Rectal smooth muscle tissue (tissue), 1 donor: Measurements from ENCODE around the gene CASP7.

ENCODE experiments used
- H3K27ac ChIP-seq: one replicate; pipeline ENCODE4 v1.7.0; 2013; ENCODE audit warnings: low read depth, low read length, inconsistent platforms
- H3K27me3 ChIP-seq: one replicate; pipeline ENCODE4 v1.7.0; 2013; ENCODE audit warnings: low read length; ENCODE audit not compliant: control insufficient read depth, insufficient read depth
- H3K36me3 ChIP-seq: one replicate; pipeline ENCODE4 v1.7.0; 2013; ENCODE audit warnings: low read length; ENCODE audit not compliant: control insufficient read depth, insufficient read depth
- H3K4me1 ChIP-seq: one replicate; pipeline ENCODE4 v1.7.0; 2013; ENCODE audit warnings: low read length; ENCODE audit not compliant: control insufficient read depth, insufficient read depth
- H3K4me3 ChIP-seq: one replicate; pipeline ENCODE4 v1.7.0; 2013; ENCODE audit warnings: low read length
- H3K9ac ChIP-seq: one replicate; pipeline ENCODE4 v1.7.0; 2013; ENCODE audit warnings: low read length

CASP7 gene

GRCh38 chr10:113679463-113680189 lies at the start of gene CASP7:
CASP7 (plus strand) TSS chr10:113679912; CDS start chr10:113697494, 17,582 bp downstream.
- Histone ChIP-seq H3K27ac (peak within 1 kb of the TSS; percentile 93), H3K36me3 (no peaks in the 10 kb centered on the region), H3K4me3 (peak within 1 kb of the TSS; percentile 93), H3K4me1 (peaks cover 3% of the 10 kb centered on the region), H3K27me3 (no peaks in the 10 kb centered on the region), H3K9ac (peak within 1 kb of the TSS; percentile 98)

GRCh38 chr10:113630929-113631533 lies 48.7 kb upstream of the CASP7 start:
- Histone ChIP-seq H3K4me1 (peaks cover 2% of the 10 kb centered on the region), H3K36me3 (no peaks in the 10 kb centered on the region), H3K9ac (no peak overlapping the region), H3K27ac (no peak overlapping the region), H3K27me3 (no peaks in the 10 kb centered on the region), H3K4me3 (no peak overlapping the region)

DNA sequence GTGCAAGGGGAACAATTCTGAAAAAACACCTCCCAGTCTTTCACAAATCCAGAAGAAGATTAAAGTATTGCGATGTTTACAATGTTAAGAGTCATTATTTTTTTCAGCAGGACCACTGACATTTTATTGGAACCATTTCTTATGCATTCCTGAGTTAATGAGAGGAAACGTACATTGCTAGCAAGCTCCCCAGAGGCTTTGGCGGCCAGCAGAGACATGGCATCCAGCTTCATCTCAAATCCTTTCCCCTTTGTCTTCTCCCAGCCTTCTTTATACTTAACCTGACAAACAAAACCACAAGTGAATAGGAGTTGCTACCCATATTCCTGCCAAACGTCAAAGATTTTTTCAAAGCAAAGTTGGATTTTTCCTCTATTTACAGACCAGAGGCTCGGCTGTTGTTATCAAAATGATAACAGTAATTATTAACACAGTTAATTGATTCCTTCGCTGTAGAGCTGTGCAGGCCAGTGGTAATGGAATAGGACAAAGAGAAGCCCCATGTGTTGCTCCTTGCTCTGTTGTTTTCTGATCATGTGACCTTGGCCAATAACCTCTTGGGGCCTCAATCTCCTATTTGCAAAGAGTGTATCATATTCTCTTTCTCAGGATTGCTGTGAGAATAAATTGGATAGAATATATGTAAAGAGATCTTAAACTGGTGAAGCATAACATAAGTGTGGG lies 47.9 kb upstream of the CASP7 start:
- no peak overlapping the region for H3K4me3 ChIP-seq
- H3K27me3 ChIP-seq: no peaks in the 10 kb centered on the region
- peaks cover 2% of the 10 kb centered on the region for H3K4me1 ChIP-seq
- no peak overlapping the region for H3K27ac ChIP-seq
- H3K9ac ChIP-seq: no peak overlapping the region
- no peaks in the 10 kb centered on the region for H3K36me3 ChIP-seq

- Histone ChIP-seq H3K4me3 (no peak overlapping the region), H3K9ac (no peak overlapping the region), H3K27ac (no peak overlapping the region), H3K36me3 (no peaks in the 10 kb centered on the region), H3K4me1 (no peaks in the 10 kb centered on the region), H3K27me3 (no peaks in the 10 kb centered on the region)
These were observed 39.7 kb upstream of the CASP7 start for GRCh38 chr10:113639966-113640365.

DNA sequence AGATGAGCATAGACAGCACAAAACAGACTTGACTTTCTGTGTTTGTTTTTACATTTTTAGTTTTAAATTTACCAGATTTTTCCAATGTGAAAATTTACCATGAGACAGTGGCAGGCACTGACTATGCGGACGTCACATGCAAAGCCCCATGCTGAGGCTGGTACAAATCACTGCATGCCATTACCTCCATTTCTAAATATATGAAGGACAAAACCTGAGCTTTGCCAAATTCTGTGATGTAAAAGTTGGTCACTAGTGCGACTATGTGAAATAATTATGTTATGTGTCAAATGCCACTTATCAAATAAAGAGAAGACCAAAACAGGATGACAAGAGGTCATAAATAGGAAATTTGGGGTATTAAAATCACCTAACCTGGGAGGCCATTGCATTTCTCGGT lies 38.0 kb upstream of the CASP7 start:
- Histone ChIP-seq H3K27me3 (no peaks in the 10 kb centered on the region), H3K27ac (no peak overlapping the region), H3K4me3 (no peak overlapping the region), H3K4me1 (no peaks in the 10 kb centered on the region), H3K36me3 (no peaks in the 10 kb centered on the region), H3K9ac (no peak overlapping the region)

GRCh38 chr10:113643183-113643582 lies 36.5 kb upstream of the CASP7 start:
- Histone ChIP-seq H3K4me1 (no peaks in the 10 kb centered on the region), H3K36me3 (no peaks in the 10 kb centered on the region), H3K27ac (no peak overlapping the region)

DNA sequence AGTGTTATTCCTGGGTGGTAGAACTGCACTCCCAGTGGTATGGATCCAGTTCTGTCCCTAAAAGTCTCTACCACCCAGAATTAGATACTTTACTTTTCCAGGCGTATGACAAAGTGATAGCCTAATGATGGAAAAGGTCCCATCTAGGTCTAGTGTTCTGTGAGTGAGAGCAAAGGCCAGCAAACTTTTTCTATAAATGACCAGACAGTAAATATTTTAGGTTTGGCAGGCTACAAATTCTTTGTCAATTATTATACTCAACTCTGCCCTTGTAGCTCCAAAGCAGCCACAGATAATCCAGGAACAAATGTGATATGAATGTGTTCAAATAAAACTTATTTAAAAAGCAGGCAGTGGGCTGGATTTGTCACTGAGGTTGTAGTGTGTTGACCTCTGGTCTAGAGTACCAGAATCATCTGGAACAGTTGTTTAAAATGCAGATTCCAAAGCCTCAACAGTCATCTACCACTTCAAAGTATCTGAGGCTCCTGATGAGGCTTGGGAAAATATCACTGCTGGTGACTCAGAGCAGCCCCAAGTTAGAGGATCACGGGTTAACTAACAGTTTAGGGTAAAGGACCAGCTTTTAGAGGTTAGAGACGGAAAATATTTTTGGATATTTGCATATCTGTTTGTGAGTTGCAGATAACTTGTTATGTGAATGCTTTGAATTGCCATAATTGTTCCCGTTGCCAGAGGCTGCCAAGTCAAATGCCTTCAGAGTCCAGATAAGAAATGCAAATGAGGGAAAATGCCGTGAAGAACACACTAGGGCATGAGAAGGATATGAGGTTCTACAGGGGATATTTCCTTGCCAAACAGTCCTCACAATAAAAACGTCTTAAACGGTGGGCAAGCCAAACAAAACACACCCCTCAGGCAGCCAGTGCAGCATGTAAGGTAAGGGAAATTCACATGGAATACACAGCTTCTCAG lies 35.3 kb upstream of the CASP7 start:
- H3K27me3 ChIP-seq: no peaks in the 10 kb centered on the region
- H3K27ac ChIP-seq: no peak overlapping the region
- no peaks in the 10 kb centered on the region for H3K4me1 ChIP-seq
- H3K4me3 ChIP-seq: no peak overlapping the region
- no peaks in the 10 kb centered on the region for H3K36me3 ChIP-seq
- no peak overlapping the region for H3K9ac ChIP-seq

More at GRCh38 chr10:113643183-113643582, 36.5 kb upstream of the CASP7 start:
- no peak overlapping the region for H3K9ac ChIP-seq
- H3K27me3 ChIP-seq: no peaks in the 10 kb centered on the region
- H3K4me3 ChIP-seq: no peak overlapping the region

GRCh38 chr10:113646336-113647201 lies 33.1 kb upstream of the CASP7 start:
- no peaks in the 10 kb centered on the region for H3K4me1 ChIP-seq
- H3K27me3 ChIP-seq: no peaks in the 10 kb centered on the region
- H3K27ac ChIP-seq: no peak overlapping the region
- H3K9ac ChIP-seq: no peak overlapping the region
- no peak overlapping the region for H3K4me3 ChIP-seq
- H3K36me3 ChIP-seq: no peaks in the 10 kb centered on the region

DNA sequence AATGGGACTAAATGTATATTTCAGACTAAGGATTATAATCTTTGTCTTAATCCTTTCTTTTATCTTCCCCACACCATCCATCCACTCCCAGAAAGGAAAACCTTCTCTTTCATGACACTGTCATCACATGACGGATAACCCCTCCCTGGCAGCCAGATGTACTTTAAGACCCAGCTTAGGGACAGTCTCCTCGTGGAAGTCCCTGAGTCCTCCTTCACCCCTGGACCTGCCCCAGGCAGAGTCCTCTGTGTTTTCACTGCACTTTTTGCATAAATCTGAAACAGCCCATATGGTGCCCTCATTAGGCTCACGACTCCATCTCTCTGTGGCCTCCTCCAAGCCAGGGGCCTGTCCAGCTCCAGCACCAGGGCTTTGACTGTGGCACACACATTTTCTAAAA lies 31.9 kb upstream of the CASP7 start:
- no peaks in the 10 kb centered on the region for H3K36me3 ChIP-seq
- H3K9ac ChIP-seq: no peak overlapping the region
- no peaks in the 10 kb centered on the region for H3K27me3 ChIP-seq
- no peak overlapping the region for H3K4me3 ChIP-seq
- no peak overlapping the region for H3K27ac ChIP-seq
- H3K4me1 ChIP-seq: no peaks in the 10 kb centered on the region

DNA sequence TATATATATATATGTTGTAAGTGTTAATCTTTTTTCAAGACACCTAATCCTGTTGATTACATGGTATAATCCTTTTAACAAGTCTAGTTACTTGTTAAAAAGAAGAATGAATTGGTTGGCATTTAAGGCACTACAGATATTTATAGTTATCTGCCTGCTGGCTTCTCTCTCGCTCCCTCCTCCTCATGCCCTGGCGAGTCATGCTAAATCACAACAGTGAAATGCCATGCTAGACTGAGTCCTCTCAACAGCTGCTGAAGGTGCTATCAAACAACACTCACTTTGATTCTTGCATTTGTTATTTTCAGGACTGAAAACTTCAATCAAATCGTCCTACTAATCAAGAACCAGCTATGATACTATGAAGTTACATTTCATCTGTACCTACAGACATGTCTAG lies 31.2 kb upstream of the CASP7 start:
- Histone ChIP-seq H3K4me1 (no peaks in the 10 kb centered on the region), H3K36me3 (no peaks in the 10 kb centered on the region), H3K27ac (no peak overlapping the region), H3K9ac (no peak overlapping the region), H3K27me3 (no peaks in the 10 kb centered on the region), H3K4me3 (no peak overlapping the region)

- Histone ChIP-seq H3K4me3 (no peak overlapping the region), H3K36me3 (no peaks in the 10 kb centered on the region), H3K9ac (no peak overlapping the region), H3K27me3 (no peaks in the 10 kb centered on the region), H3K4me1 (no peaks in the 10 kb centered on the region), H3K27ac (no peak overlapping the region)
These were observed 29.5 kb upstream of the CASP7 start for GRCh38 chr10:113650172-113650571.
